ENCODE measurements around the gene MYO3B.

- TF ChIP-seq CTCF (IDR thresholded peaks at IDR 0.05) (no peak), POLR2A (IDR thresholded peaks at IDR 0.05) (no peak)
Observed at GRCh38 chr2:170463206-170463537, 285.2 kb downstream of the MYO3B start.
